K562 (cell line): ENCODE measurements around the gene ZNF597. TPM values are rescaled to one million over a fixed set of nuclear protein-coding genes. Genes with fewer than 3 reads are reported as not detected.

Experiments
- ATAC-seq: fragments of 200-7000 bp; cut with Tn5 transposase; 3 replicates; pipeline ENCODE4 v1.9.1; 2020; ENCODE audit warnings: moderate library complexity
- BruUV-seq: library from RNA; stranded (reverse); fragments of 400-500 nt; replicated peaks from 2 replicates; lab custom pipeline; 2021; lab: Mats Ljungman, UMichigan
- CTCF ChIA-PET: fragments of 300-600 bp; formaldehyde crosslinking; extraction: SDS; loops from one replicate; lab custom pipeline; 2021; ENCODE audit warnings: low intra/inter-chr PET ratio; lab: Yijun Ruan, JAX
- POLR2A ChIA-PET: fragments of 300-600, 350-650 bp; sonication (Branson Sonifier 250); formaldehyde crosslinking; extraction: SDS; loops from one replicate; lab custom pipeline; 2021; ENCODE audit warnings: antibody characterized with exemption, inconsistent platforms; lab: Yijun Ruan, JAX
- DNase-seq, 4 experiments: peaks; one replicate each; pipeline versions ENCODE4 v3.0.0 to v3.0.0-alpha.2; 2011 to 2018; ENCODE audit warnings: low spot score in 3 of 4, mixed read lengths in 3 of 4; ENCODE audit errors: extremely low read depth in 1 of 4
- FAIRE-seq: peaks from 2 replicates; lab custom pipeline; 2011; peaks lifted over from hg19 to GRCh38; lab: Jason Lieb, UNC
- H2AFZ ChIP-seq: 2 replicates; pipeline ENCODE4 v1.6.0; 2011; ENCODE audit warnings: low read depth, low read length, control low read depth, inconsistent platforms
- H3K27ac ChIP-seq: fragments of 200-600 bp; 3 replicates; pipeline ENCODE4 v1.8.0; 2011; ENCODE audit warnings: low read depth, mild to moderate bottlenecking, control low read depth, inconsistent platforms, low read length, moderate library complexity, mixed read lengths; ENCODE audit errors: extremely low read depth
- H3K27me3 ChIP-seq, 2 experiments: fragments of 300-600 bp in 1 of 2; 2 replicates in 1 of 2; 3 replicates in 1 of 2; pipeline versions ENCODE4 v1.6.0 to v1.8.0; 2011; ENCODE audit warnings: inconsistent platforms in 2 of 2, low read length in 2 of 2, mild to moderate bottlenecking in 1 of 2, mixed read lengths in 1 of 2, moderate library complexity in 1 of 2; ENCODE audit not compliant: control insufficient read depth in 2 of 2, insufficient read depth in 2 of 2
- H3K36me3 ChIP-seq: fragments of 300-600 bp; 3 replicates; pipeline ENCODE4 v1.8.0; 2011; ENCODE audit warnings: mild to moderate bottlenecking, low read length, inconsistent platforms; ENCODE audit not compliant: control insufficient read depth, insufficient read depth
- H3K4me1 ChIP-seq, 2 experiments: fragments of 200-600 bp in 1 of 2; replicated peaks in 1 of 2; 2 replicates in 1 of 2; 3 replicates in 1 of 2; pipeline versions ENCODE4 v1.5.1 to v1.8.0; 2011; ENCODE audit warnings: inconsistent platforms in 2 of 2, low read length in 2 of 2, mild to moderate bottlenecking in 1 of 2, mixed read lengths in 1 of 2, moderate library complexity in 1 of 2; ENCODE audit not compliant: control insufficient read depth in 2 of 2, insufficient read depth in 2 of 2
- H3K4me2 ChIP-seq: 2 replicates; pipeline ENCODE4 v1.6.1; 2011; ENCODE audit warnings: low read length, control low read depth, inconsistent platforms, mixed read lengths; ENCODE audit not compliant: insufficient read depth
- H3K4me3 ChIP-seq: fragments of 200-600 bp; sonication (generic), shearing (Covaris generic); 2 replicates; pipeline ENCODE4 v1.5.1; 2016; ENCODE audit warnings: control low read depth, inconsistent platforms
- H3K79me2 ChIP-seq: fragments of 200-600 bp; 3 replicates; pipeline ENCODE4 v1.8.0; 2011; ENCODE audit warnings: low read length, inconsistent platforms; ENCODE audit not compliant: control insufficient read depth, insufficient read depth
- H3K9ac ChIP-seq, 2 experiments: 2 replicates each; pipeline versions ENCODE4 v1.6.0 to v1.6.1; 2011; ENCODE audit warnings: low read depth in 2 of 2, low read length in 2 of 2, control low read depth in 1 of 2, inconsistent platforms in 1 of 2, mild to moderate bottlenecking in 1 of 2, mixed read lengths in 1 of 2; ENCODE audit not compliant: insufficient read depth in 1 of 2
- H3K9me1 ChIP-seq: one replicate; pipeline ENCODE4 v1.6.0; 2011; ENCODE audit warnings: inconsistent platforms, mild to moderate bottlenecking, low read length, moderate library complexity; ENCODE audit not compliant: control insufficient read depth, insufficient read depth
- H3K9me3 ChIP-seq: replicated peaks from 2 replicates; pipeline ENCODE4 v1.5.1; 2011; ENCODE audit warnings: low read depth, low read length, inconsistent platforms; ENCODE audit not compliant: control insufficient read depth, insufficient read depth
- H4K20me1 ChIP-seq: replicated peaks from 2 replicates; pipeline ENCODE4 v1.6.1; 2011; ENCODE audit warnings: low read length, inconsistent platforms, mixed read lengths; ENCODE audit not compliant: control insufficient read depth, insufficient read depth
- BHLHE40 ChIP-seq: IDR thresholded peaks from 2 replicates; pipeline ENCODE4 v1.6.1; 2011; ENCODE audit warnings: low read length, improper control_type of control experiment
- C11orf30 ChIP-seq: fragments of 450-650 bp; IDR thresholded peaks from 2 replicates; pipeline ENCODE4 v1.6.1; 2016; ENCODE audit warnings: low read depth, mild to moderate bottlenecking
- FOSL1 ChIP-seq: fragments of 200-800 bp; sonication (Bioruptor generic); conservative IDR thresholded peaks from 2 replicates; pipeline ENCODE4 v1.6.1; 2016; ENCODE audit warnings: missing genetic modification characterization, missing compliant biosample characterization
- NFYB ChIP-seq: IDR thresholded peaks from 2 replicates; pipeline ENCODE4 v1.6.1; 2011; ENCODE audit warnings: mild to moderate bottlenecking, moderate library complexity; ENCODE audit not compliant: insufficient read length; ENCODE audit errors: extremely low read depth
- POLR2G ChIP-seq: fragments of 200-400 bp; formaldehyde crosslinking; IDR thresholded peaks from 2 replicates; pipeline ENCODE4 v1.6.1; 2017; ENCODE audit warnings: low read depth, mild to moderate bottlenecking, antibody characterized with exemption, low read length, moderate library complexity
- PTBP1 ChIP-seq: fragments of 200-400 bp; formaldehyde crosslinking; IDR thresholded peaks from 2 replicates; pipeline ENCODE4 v1.6.1; 2017; ENCODE audit warnings: low read depth, low read length
- SIX5 ChIP-seq, 2 experiments: IDR thresholded peaks; 2 replicates each; pipeline ENCODE4 v1.6.1; 2011; ENCODE audit warnings: low read length in 2 of 2, borderline replicate concordance in 1 of 2, low read depth in 1 of 2, mild to moderate bottlenecking in 1 of 2, moderate library complexity in 1 of 2; ENCODE audit not compliant: insufficient read depth in 1 of 2
- TARDBP ChIP-seq: fragments of 450-650 bp; IDR thresholded peaks from 2 replicates; pipeline ENCODE4 v1.6.1; 2016
- TBP ChIP-seq: optimal IDR thresholded peaks from 2 replicates; pipeline ENCODE3; 2011; ENCODE audit warnings: low read depth, low read length, improper control_type of control experiment
- WGBS: fragments of 100-300 bp; shearing (Covaris generic); methylation state at CpG from one replicate; pipeline ENCODE4 v1.1.6; 2016; ENCODE audit warnings: low coverage, mixed read lengths; ENCODE audit not compliant: insufficient coverage; ENCODE audit errors: missing lambda C conversion rate; 5-methylcytosine and 5-hydroxymethylcytosine counted together
- in situ Hi-C: fragments of 300-500 bp; cut with MboI; formaldehyde crosslinking; loops from 4 replicates; pipeline ENCODE4 v1.15.0; 2018; ENCODE audit warnings: inconsistent platforms, mixed read lengths
- intact Hi-C: fragments of 100-400 bp; cut with micrococcal nuclease; formaldehyde crosslinking; loops from 2 replicates; pipeline ENCODE4 v1.14.2; 2022
- polyA plus RNA-seq, 8 experiments: library from polyadenylated mRNA; depleted of rRNA in 4 of 8; stranded (reverse) in 5 of 8; unstranded in 3 of 8; fragments of >200 nt; fragmentation: Nextera tagmentation in 2 of 8; fragmentation: Illumina TruSeq in 1 of 8; extraction: Ambion mirVana in 2 of 8; extraction: Trizol in 1 of 8; gene quantifications; 2 replicates each; pipeline versions ENCODE4 v1.2.1 to v1.2.3, GENCODE V29; 2011 to 2014; ENCODE audit warnings: inconsistent platforms in 1 of 8, missing spikeins in 1 of 8
- total RNA-seq, 7 experiments: library from RNA; depleted of rRNA in 6 of 7; stranded (reverse); fragments of >200 nt in 6 of 7; fragmentation: Illumina TruSeq in 2 of 7; extraction: Trizol in 2 of 7; gene quantifications; 2 replicates each; pipeline versions ENCODE4 v1.2.1 to v1.2.3, GENCODE V29; 2011 to 2021; ENCODE audit warnings: low replicate concordance in 1 of 7
- TF ChIP-seq, protein P1 (sequence below), 2 experiments: fragments of 200-800 bp in 1 of 2; sonication (Bioruptor generic) in 1 of 2; sonication (generic) in 1 of 2; formaldehyde crosslinking in 1 of 2; IDR thresholded peaks in 1 of 2; conservative IDR thresholded peaks in 1 of 2; 2 replicates each; pipeline versions ENCODE4 v1.5.0 to v1.6.1; 2016 to 2020; ENCODE audit warnings: missing compliant biosample characterization in 1 of 2, missing genetic modification characterization in 1 of 2, missing genetic modification reagents in 1 of 2
- TF ChIP-seq, protein P2 (sequence below), 2 experiments: fragments of 450-650 bp in 1 of 2; sonication (generic) in 1 of 2; formaldehyde crosslinking in 1 of 2; IDR thresholded peaks; 2 replicates each; pipeline versions ENCODE4 v1.7.1 to v1.9.0; 2016 to 2022; ENCODE audit warnings: inconsistent platforms in 1 of 2, mild to moderate bottlenecking in 1 of 2, missing genetic modification reagents in 1 of 2

ZNF597 gene
- total and polyA plus RNA-seq, 9 of the 15 experiments (the other 6 are each of a cell fraction or from before 2014, with no cell fraction given): 0.14 to 0.68 (median 0.42) TPM

DNA sequence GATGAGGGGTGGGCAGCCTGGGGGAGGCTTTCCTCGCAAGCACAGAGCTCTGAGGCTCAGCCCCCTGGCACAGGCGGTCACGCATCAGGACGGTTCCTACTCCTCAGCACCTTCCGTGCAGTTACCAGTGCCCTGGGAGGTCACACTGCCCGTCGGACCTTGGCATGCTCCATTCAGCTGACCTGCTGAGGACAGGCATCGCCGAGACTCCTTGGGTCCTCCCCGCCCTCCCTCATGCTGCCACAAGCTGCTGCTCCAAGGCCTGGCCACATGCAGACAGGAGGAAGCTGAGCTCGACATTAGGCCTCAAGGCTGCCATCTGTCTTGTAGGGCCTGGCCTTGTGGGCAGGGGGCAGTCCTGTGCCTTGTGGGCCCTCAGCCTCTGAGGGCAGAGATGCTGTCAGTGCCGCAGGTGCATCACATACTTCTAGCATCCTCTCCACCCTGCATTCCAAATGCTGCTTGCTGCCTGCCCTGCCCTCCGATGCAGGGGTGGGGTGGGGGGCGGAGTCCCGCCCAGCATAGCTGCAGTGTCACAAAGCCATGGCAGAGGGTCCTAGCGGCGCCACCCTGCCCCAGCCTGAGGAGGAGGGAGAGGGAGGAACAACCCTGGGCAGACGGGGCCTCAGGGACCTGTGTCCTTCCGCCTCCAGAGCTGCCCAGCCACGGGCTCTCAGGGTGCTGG, 42.7 kb upstream of the ZNF597 start:
- H3K9me1 ChIP-seq: peaks cover 7% of the 10 kb centered on the region
- no peak overlapping the region for H3K9ac ChIP-seq
- no peaks in the 10 kb centered on the region; the same call in 1 of the 2 replicates for H4K20me1 ChIP-seq
- BruUV-seq: no TSS peak
- H3K4me1 ChIP-seq: peaks cover 7 to 48% of the 10 kb centered on the region in 2 experiments; a peak in 4 of 5 replicates
- no peak overlapping the region for H2AFZ ChIP-seq
- ChIA-PET CTCF (no interaction called here), POLR2A (interaction anchor here (1.0 to 1.3 kb wide), 2 partner anchors 12 to 26 kb away, joined by 3 to 5 read pairs; no protein-coding TSS in a partner anchor)
- intact Hi-C loops: no loop called here
- H3K4me2 ChIP-seq: no peak overlapping the region
- no peak for ATAC-seq
- H3K4me3 ChIP-seq: no peak overlapping the region
- no peaks in the 10 kb centered on the region for H3K79me2 ChIP-seq
- H3K9me3 ChIP-seq: no peaks in the 10 kb centered on the region
- WGBS: 97% methylated on average over 15 of the region's 20 CpGs
- H3K27me3 ChIP-seq: no peaks in the 10 kb centered on the region
- no peak for DNase-seq
- FAIRE-seq: no peak
- no peak overlapping the region for H3K27ac ChIP-seq
- H3K36me3 ChIP-seq: peaks cover 52% of the 10 kb centered on the region
- in situ Hi-C loops: no loop called here
- TF ChIP-seq TBP (no peak), BHLHE40 (no peak), SIX5 (IDR thresholded peaks at IDR 0.05; ENCODE audit: borderline replicate concordance in 1 of 2, insufficient read depth in 1 of 2, low read depth in 1 of 2, low read length in 2 of 2) (no peak), NFYB (no peak), PTBP1 (no peak), POLR2G (peak; percentile 50), TARDBP (no peak), FOSL1 (tag) (no peak), C11orf30 (no peak)
- TF ChIP-seq, protein P1, sequence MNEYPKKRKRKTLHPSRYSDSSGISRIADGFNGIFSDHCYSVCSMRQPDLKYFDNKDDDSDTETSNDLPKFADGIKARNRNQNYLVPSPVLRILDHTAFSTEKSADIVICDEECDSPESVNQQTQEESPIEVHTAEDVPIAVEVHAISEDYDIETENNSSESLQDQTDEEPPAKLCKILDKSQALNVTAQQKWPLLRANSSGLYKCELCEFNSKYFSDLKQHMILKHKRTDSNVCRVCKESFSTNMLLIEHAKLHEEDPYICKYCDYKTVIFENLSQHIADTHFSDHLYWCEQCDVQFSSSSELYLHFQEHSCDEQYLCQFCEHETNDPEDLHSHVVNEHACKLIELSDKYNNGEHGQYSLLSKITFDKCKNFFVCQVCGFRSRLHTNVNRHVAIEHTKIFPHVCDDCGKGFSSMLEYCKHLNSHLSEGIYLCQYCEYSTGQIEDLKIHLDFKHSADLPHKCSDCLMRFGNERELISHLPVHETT (CRISPR knock-in tag; conservative IDR thresholded peaks at IDR 0.05 in 1 of 2, IDR thresholded peaks at IDR 0.05 in 1 of 2): no peak
- TF ChIP-seq, protein P2, sequence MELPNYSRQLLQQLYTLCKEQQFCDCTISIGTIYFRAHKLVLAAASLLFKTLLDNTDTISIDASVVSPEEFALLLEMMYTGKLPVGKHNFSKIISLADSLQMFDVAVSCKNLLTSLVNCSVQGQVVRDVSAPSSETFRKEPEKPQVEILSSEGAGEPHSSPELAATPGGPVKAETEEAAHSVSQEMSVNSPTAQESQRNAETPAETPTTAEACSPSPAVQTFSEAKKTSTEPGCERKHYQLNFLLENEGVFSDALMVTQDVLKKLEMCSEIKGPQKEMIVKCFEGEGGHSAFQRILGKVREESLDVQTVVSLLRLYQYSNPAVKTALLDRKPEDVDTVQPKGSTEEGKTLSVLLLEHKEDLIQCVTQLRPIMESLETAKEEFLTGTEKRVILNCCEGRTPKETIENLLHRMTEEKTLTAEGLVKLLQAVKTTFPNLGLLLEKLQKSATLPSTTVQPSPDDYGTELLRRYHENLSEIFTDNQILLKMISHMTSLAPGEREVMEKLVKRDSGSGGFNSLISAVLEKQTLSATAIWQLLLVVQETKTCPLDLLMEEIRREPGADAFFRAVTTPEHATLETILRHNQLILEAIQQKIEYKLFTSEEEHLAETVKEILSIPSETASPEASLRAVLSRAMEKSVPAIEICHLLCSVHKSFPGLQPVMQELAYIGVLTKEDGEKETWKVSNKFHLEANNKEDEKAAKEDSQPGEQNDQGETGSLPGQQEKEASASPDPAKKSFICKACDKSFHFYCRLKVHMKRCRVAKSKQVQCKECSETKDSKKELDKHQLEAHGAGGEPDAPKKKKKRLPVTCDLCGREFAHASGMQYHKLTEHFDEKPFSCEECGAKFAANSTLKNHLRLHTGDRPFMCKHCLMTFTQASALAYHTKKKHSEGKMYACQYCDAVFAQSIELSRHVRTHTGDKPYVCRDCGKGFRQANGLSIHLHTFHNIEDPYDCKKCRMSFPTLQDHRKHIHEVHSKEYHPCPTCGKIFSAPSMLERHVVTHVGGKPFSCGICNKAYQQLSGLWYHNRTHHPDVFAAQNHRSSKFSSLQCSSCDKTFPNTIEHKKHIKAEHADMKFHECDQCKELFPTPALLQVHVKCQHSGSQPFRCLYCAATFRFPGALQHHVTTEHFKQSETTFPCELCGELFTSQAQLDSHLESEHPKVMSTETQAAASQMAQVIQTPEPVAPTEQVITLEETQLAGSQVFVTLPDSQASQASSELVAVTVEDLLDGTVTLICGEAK (IDR thresholded peaks at IDR 0.05): no peak
- TF ChIP-seq, protein P2 (CRISPR knock-in tag; IDR thresholded peaks at IDR 0.05): no peak
